GM18505 (cell line): Measurements from ENCODE around the gene SLC39A13.

ENCODE experiments used
- ATAC-seq: cut with Tn5 transposase; IDR thresholded peaks from one replicate; pipeline ENCODE4 v1.9.1; 2021; ENCODE audit not compliant: unreplicated experiment
- POLR2A ChIP-seq: IDR thresholded peaks from 4 replicates; pipeline ENCODE4 v1.6.1; 2011; ENCODE audit warnings: borderline replicate concordance; ENCODE audit not compliant: insufficient read depth, insufficient read length; ENCODE audit errors: extremely low read depth

The SLC39A13 gene

GRCh38 chr11:47407746-47408590, at the start of gene SLC39A13:
TSS of gene SLC39A13 (plus strand) at chr11:47408590. CDS start at chr11:47410095, 1,505 bp downstream.
- TF ChIP-seq POLR2A = peak; percentile 72
- ATAC-seq = peak; percentile 85

- no peak for TF ChIP-seq POLR2A
- ATAC-seq = no peak
Observed at GRCh38 chr11:47358731-47359051, 49.7 kb upstream of the SLC39A13 start.

- no peak for ATAC-seq
- no peak for TF ChIP-seq POLR2A
Observed at GRCh38 chr11:47359162-47359561, 49.2 kb upstream of the SLC39A13 start.

- no peak for ATAC-seq
- no peak for TF ChIP-seq POLR2A
Observed at GRCh38 chr11:47359586-47359985, 48.8 kb upstream of the SLC39A13 start.

GRCh38 chr11:47360341-47360740, 48.0 kb upstream of the SLC39A13 start:
- no peak for TF ChIP-seq POLR2A
- ATAC-seq = no peak

- no peak for ATAC-seq
- TF ChIP-seq POLR2A = no peak
Observed at GRCh38 chr11:47361419-47361818, 47.0 kb upstream of the SLC39A13 start.

- no peak for ATAC-seq
- TF ChIP-seq POLR2A = no peak
Observed at GRCh38 chr11:47366020-47366490, 42.3 kb upstream of the SLC39A13 start.

- ATAC-seq = no peak
- no peak for TF ChIP-seq POLR2A
Observed at GRCh38 chr11:47369676-47370075, 38.7 kb upstream of the SLC39A13 start.

GRCh38 chr11:47372422-47372821, 36.0 kb upstream of the SLC39A13 start:
- TF ChIP-seq POLR2A = no peak
- no peak for ATAC-seq

- TF ChIP-seq POLR2A = no peak
- ATAC-seq = no peak
Observed at GRCh38 chr11:47373876-47374719, 34.3 kb upstream of the SLC39A13 start.

- no peak for ATAC-seq
- no peak for TF ChIP-seq POLR2A
Observed at GRCh38 chr11:47374720-47375019, 33.7 kb upstream of the SLC39A13 start.

- ATAC-seq = no peak
- TF ChIP-seq POLR2A = no peak
Observed at GRCh38 chr11:47375020-47375419, 33.4 kb upstream of the SLC39A13 start.

- no peak for ATAC-seq
- TF ChIP-seq POLR2A = no peak
Observed at GRCh38 chr11:47375546-47376085, 32.8 kb upstream of the SLC39A13 start.
